PFSK-1 (cell line): ENCODE measurements around the gene BICD2.

ENCODE experiments used
- FOXP2 ChIP-seq: optimal IDR thresholded peaks from 2 replicates; pipeline ENCODE3; 2011; ENCODE audit warnings: borderline replicate concordance, control low read depth, inconsistent platforms; ENCODE audit not compliant: insufficient read depth; ENCODE audit errors: extremely low read length, extremely low read depth
- POLR2AphosphoS5 ChIP-seq: IDR thresholded peaks from 2 replicates; pipeline ENCODE4 v1.6.1; 2012; ENCODE audit warnings: low read depth, mild to moderate bottlenecking, control low read depth, low read length, moderate library complexity
- SIN3A ChIP-seq: IDR thresholded peaks from 2 replicates; pipeline ENCODE4 v1.6.1; 2012; ENCODE audit warnings: mild to moderate bottlenecking, low read length, moderate library complexity, borderline replicate concordance; ENCODE audit not compliant: insufficient read depth
- TAF1 ChIP-seq: IDR thresholded peaks from 2 replicates; pipeline ENCODE4 v1.6.1; 2012; ENCODE audit warnings: low read length, control low read depth, borderline replicate concordance; ENCODE audit not compliant: insufficient read depth
- TF ChIP-seq, protein P1 (sequence below), 2 experiments: IDR thresholded peaks; 2 replicates each; pipeline versions ENCODE4 v1.6.1 to v1.8.0; 2011 to 2012; ENCODE audit warnings: low read depth in 2 of 2, low read length in 2 of 2, control low read depth in 1 of 2, inconsistent platforms in 1 of 2, mild to moderate bottlenecking in 1 of 2, moderate library complexity in 1 of 2; ENCODE audit not compliant: insufficient read depth in 1 of 2

BICD2 gene

GRCh38 chr9:92720807-92721535 lies 43.7 kb downstream of the BICD2 start:
- TF ChIP-seq POLR2AphosphoS5, result no peak
- TF ChIP-seq, protein P1, sequence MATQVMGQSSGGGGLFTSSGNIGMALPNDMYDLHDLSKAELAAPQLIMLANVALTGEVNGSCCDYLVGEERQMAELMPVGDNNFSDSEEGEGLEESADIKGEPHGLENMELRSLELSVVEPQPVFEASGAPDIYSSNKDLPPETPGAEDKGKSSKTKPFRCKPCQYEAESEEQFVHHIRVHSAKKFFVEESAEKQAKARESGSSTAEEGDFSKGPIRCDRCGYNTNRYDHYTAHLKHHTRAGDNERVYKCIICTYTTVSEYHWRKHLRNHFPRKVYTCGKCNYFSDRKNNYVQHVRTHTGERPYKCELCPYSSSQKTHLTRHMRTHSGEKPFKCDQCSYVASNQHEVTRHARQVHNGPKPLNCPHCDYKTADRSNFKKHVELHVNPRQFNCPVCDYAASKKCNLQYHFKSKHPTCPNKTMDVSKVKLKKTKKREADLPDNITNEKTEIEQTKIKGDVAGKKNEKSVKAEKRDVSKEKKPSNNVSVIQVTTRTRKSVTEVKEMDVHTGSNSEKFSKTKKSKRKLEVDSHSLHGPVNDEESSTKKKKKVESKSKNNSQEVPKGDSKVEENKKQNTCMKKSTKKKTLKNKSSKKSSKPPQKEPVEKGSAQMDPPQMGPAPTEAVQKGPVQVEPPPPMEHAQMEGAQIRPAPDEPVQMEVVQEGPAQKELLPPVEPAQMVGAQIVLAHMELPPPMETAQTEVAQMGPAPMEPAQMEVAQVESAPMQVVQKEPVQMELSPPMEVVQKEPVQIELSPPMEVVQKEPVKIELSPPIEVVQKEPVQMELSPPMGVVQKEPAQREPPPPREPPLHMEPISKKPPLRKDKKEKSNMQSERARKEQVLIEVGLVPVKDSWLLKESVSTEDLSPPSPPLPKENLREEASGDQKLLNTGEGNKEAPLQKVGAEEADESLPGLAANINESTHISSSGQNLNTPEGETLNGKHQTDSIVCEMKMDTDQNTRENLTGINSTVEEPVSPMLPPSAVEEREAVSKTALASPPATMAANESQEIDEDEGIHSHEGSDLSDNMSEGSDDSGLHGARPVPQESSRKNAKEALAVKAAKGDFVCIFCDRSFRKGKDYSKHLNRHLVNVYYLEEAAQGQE (IDR thresholded peaks at IDR 0.05; ENCODE audit: insufficient read depth in 1 of 2, low read depth in 2 of 2, low read length in 2 of 2), result no peak
- no peak for TF ChIP-seq SIN3A
- no peak for TF ChIP-seq FOXP2
- no peak for TF ChIP-seq TAF1

- TF ChIP-seq, protein P1 (IDR thresholded peaks at IDR 0.05; ENCODE audit: insufficient read depth in 1 of 2, low read depth in 2 of 2, low read length in 2 of 2), result no peak
- TF ChIP-seq FOXP2 (no peak), TAF1 (no peak), POLR2AphosphoS5 (no peak), SIN3A (no peak)
Observed at GRCh38 chr9:92720209-92720765, 44.3 kb downstream of the BICD2 start.

DNA sequence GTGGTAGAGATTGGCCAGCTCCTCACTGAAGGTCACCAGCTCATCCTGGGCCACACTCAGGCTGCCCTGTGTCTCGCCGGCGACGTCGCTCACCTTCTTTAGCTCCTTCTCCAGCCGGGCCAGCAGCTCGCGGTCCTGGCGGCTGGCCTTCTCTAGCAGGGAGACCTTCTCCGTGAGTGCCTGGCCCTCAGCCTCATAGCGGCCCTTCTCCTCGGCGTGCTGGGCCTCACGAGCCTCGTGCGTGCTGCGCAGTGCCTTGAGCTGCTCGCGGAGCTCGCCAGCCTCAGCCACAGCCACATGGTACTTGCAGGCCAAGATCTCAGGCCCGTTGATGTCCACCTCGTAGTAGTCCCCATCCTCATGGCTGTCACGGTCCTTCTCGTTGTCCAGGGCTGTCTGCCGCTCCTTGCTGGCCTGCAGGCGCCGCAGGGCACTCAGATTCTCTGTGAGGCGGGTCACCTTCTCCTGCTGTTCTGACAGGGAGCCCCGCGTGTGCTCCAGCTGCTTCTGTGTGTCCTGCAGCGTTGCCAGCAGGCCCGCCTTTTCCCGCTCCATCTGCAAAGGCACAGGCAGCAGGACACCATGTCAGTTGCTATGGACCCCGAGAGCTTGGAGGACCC lies 45.5 kb downstream of the BICD2 start:
- TF ChIP-seq SIN3A (no peak), POLR2AphosphoS5 (no peak)
- TF ChIP-seq, protein P1 (IDR thresholded peaks at IDR 0.05; ENCODE audit: insufficient read depth in 1 of 2, low read depth in 2 of 2, low read length in 2 of 2), result no peak

DNA sequence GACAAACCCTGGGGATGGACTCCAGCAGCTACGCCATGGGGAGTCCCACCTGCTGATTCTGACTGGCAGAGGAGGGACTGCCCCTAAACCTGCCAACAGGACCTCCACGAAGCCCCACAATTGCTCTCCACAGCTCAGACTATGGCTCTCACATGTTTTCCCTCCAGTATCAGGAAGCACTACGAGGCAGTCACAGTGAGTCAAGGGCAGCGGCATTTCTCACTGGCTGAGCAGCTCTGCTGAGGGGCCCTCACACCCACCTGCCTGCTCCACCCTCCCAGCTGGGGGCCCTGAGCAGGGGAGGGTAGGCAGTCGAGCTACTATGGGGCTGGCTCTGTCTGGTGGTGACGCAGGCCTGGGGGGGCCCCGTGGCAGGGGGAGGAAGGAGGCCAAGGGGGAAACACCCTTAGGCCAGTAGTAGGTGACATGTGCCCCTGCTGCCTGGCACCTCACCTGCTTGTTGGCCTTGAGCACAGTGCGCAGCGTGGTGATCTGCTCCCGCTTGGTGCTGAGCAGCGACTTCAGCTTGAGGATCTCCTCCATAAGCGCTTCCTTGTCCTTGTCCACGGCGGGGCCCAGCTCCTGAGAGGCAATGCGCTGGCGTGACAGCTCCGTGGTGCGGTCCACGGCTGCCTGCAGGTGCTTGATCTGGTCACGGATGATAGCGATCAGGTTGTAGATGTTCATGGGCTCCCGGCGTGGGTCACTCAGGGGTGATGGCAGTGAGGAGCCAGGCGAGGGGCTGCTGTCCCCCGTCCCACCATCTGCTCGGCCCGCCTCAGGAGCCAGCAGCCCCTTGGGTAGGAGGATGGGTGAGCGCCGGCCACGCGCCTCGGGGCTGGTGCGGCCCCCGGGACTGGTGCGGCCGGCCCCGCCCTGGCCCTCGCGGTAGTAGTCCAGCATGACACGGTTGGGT lies 46.3 kb downstream of the BICD2 start:
- no peak for TF ChIP-seq FOXP2
- TF ChIP-seq TAF1, result no peak
- TF ChIP-seq, protein P1 (IDR thresholded peaks at IDR 0.05; ENCODE audit: insufficient read depth in 1 of 2, low read depth in 2 of 2, low read length in 2 of 2), result no peak
- TF ChIP-seq SIN3A, result no peak
- TF ChIP-seq POLR2AphosphoS5, result no peak
